Uterus (tissue), 4 donors: Measurements from ENCODE around the gene FOXE3. TPM values are rescaled to one million over a fixed set of nuclear protein-coding genes. Genes with fewer than 3 reads are reported as not detected.

ENCODE experiments used
- DNase-seq, 2 donors: peaks; one replicate each; pipeline ENCODE4 v3.0.0-alpha.2; 2019 to 2020
- H3K27ac ChIP-seq, 2 donors: fragments of 200-600 bp; sonication (generic); 1 replicate in 1 of 2; 2 replicates in 1 of 2; pipeline ENCODE4 v1.5.1; 2016 to 2018
- H3K27me3 ChIP-seq, 2 donors: fragments of 200-600 bp; sonication (generic); one replicate each; pipeline ENCODE4 v1.5.1; 2018 to 2019; ENCODE audit warnings: control low read depth in 1 of 2
- H3K36me3 ChIP-seq, 2 donors: fragments of 200-600 bp; sonication (generic); one replicate each; pipeline ENCODE4 v1.5.1; 2019; ENCODE audit warnings: control low read depth in 1 of 2
- H3K4me1 ChIP-seq, 2 donors: fragments of 200-600 bp; sonication (generic); one replicate each; pipeline ENCODE4 v1.5.1; 2018 to 2019; ENCODE audit warnings: control low read depth in 1 of 2
- H3K4me3 ChIP-seq, 2 donors: fragments of 200-600 bp; sonication (generic); 1 replicate in 1 of 2; 2 replicates in 1 of 2; pipeline ENCODE4 v1.5.1; 2018 to 2019; ENCODE audit warnings: mild to moderate bottlenecking in 1 of 2
- H3K9me3 ChIP-seq, 2 donors: fragments of 200-600 bp; sonication (generic); one replicate each; pipeline ENCODE4 v1.5.1; 2019; ENCODE audit warnings: control low read depth in 1 of 2
- CTCF ChIP-seq, 4 experiments: fragments of 200-600 bp in 2 of 4; fragments of 450-650 bp in 2 of 4; sonication (generic) in 2 of 4; IDR thresholded peaks; one replicate each; pipeline ENCODE4 v1.5.1; 2016 to 2019; ENCODE audit warnings: antibody characterized with exemption in 4 of 4, mild to moderate bottlenecking in 2 of 4, moderate library complexity in 1 of 4
- POLR2A ChIP-seq, 2 donors: fragments of 450-650 bp; IDR thresholded peaks; one replicate each; pipeline ENCODE4 v1.6.1; 2016; ENCODE audit warnings: antibody characterized with exemption in 2 of 2, mild to moderate bottlenecking in 1 of 2, moderate library complexity in 1 of 2
- intact Hi-C: fragments of 100-400 bp; cut with DNase I; formaldehyde crosslinking; loops from one replicate; pipeline ENCODE4 v1.15.1; 2023; ENCODE audit warnings: low total_unique reads
- total RNA-seq, 4 donors: library from RNA; depleted of rRNA in 3 of 4; stranded (reverse); fragments of >200 nt in 3 of 4; gene quantifications; one replicate each; pipeline versions ENCODE4 v1.1.0 to v1.2.4, GENCODE V29; 2014 to 2023
- donor health status: DM: yes; HTN: yes; CAD: no.

The FOXE3 gene
- total RNA-seq, 4 donors from 2014 or later, result 0.27 TPM; not detected in 3

GRCh38 chr1:47401761-47402160, 14.3 kb upstream of the FOXE3 start:
- H3K4me3 ChIP-seq, result no peak overlapping the region
- TF ChIP-seq POLR2A (IDR thresholded peaks at IDR 0.05) (no peak), CTCF (IDR thresholded peaks at IDR 0.05) (no peak)

GRCh38 chr1:47402591-47402990, 13.5 kb upstream of the FOXE3 start:
- Histone ChIP-seq H3K4me3 (no peak overlapping the region), H3K27me3 (no peaks in the 10 kb centered on the region), H3K4me1 (no peaks in the 10 kb centered on the region), H3K36me3 (no peaks in the 10 kb centered on the region), H3K9me3 (no peaks in the 10 kb centered on the region), H3K27ac (no peak overlapping the region)
- no peak for TF ChIP-seq POLR2A (IDR thresholded peaks at IDR 0.05)
- intact Hi-C loops, result no loop called here
- no peak for DNase-seq

More at GRCh38 chr1:47401761-47402160, 14.3 kb upstream of the FOXE3 start:
- Histone ChIP-seq H3K9me3 (no peaks in the 10 kb centered on the region), H3K36me3 (no peaks in the 10 kb centered on the region), H3K27me3 (no peaks in the 10 kb centered on the region), H3K4me1 (no peaks in the 10 kb centered on the region), H3K27ac (no peak overlapping the region)
- DNase-seq, result no peak
- intact Hi-C loops, result no loop called here

GRCh38 chr1:47403321-47403910, 12.7 kb upstream of the FOXE3 start:
- Histone ChIP-seq H3K27ac (no peak overlapping the region), H3K27me3 (no peaks in the 10 kb centered on the region), H3K9me3 (no peaks in the 10 kb centered on the region), H3K4me3 (no peak overlapping the region), H3K36me3 (no peaks in the 10 kb centered on the region), H3K4me1 (no peaks in the 10 kb centered on the region)
- TF ChIP-seq POLR2A (IDR thresholded peaks at IDR 0.05), result no peak
- intact Hi-C loops, result no loop called here
- no peak for DNase-seq

GRCh38 chr1:47405697-47406096, 10.4 kb upstream of the FOXE3 start:
- no peak for DNase-seq
- TF ChIP-seq CTCF (IDR thresholded peaks at IDR 0.05) (no peak), POLR2A (IDR thresholded peaks at IDR 0.05) (no peak)
- Histone ChIP-seq H3K4me1 (no peaks in the 10 kb centered on the region), H3K4me3 (no peak overlapping the region), H3K9me3 (no peaks in the 10 kb centered on the region), H3K27me3 (no peaks in the 10 kb centered on the region), H3K27ac (no peak overlapping the region), H3K36me3 (no peaks in the 10 kb centered on the region)
- intact Hi-C loops, result no loop called here

GRCh38 chr1:47406966-47407365, 9.1 kb upstream of the FOXE3 start:
- intact Hi-C loops, result no loop called here
- DNase-seq, result no peak
- TF ChIP-seq POLR2A (IDR thresholded peaks at IDR 0.05), result no peak
- TF ChIP-seq CTCF (IDR thresholded peaks at IDR 0.05), result no peak
- no peaks in the 10 kb centered on the region for H3K36me3 ChIP-seq
- H3K27me3 ChIP-seq, result no peaks in the 10 kb centered on the region
- no peaks in the 10 kb centered on the region for H3K9me3 ChIP-seq
- H3K4me1 ChIP-seq, result no peaks in the 10 kb centered on the region
- H3K4me3 ChIP-seq, result no peak overlapping the region
- no peak overlapping the region for H3K27ac ChIP-seq

GRCh38 chr1:47407481-47407880, 8.6 kb upstream of the FOXE3 start:
- Histone ChIP-seq H3K4me3 (no peak overlapping the region), H3K27me3 (no peaks in the 10 kb centered on the region), H3K36me3 (no peaks in the 10 kb centered on the region), H3K9me3 (no peaks in the 10 kb centered on the region), H3K27ac (no peak overlapping the region), H3K4me1 (no peaks in the 10 kb centered on the region)
- DNase-seq, result no peak
- intact Hi-C loops, result no loop called here
- no peak for TF ChIP-seq CTCF (IDR thresholded peaks at IDR 0.05)
- TF ChIP-seq POLR2A (IDR thresholded peaks at IDR 0.05), result no peak
